Endothelial cell of umbilical vein (primary cell): Measurements from ENCODE around the gene UBE2E3.

ENCODE experiments used
- POLR2A ChIP-seq: IDR thresholded peaks from 2 replicates; pipeline ENCODE4 v1.6.1; 2012; ENCODE audit warnings: low read depth, mild to moderate bottlenecking, control low read depth, low read length
- TF ChIP-seq, protein P1 (sequence below), 2 donors: IDR thresholded peaks; 1 replicate in 1 of 2; 2 replicates in 1 of 2; pipeline ENCODE4 v1.5.1; 2011; ENCODE audit warnings: low read length in 2 of 2, mild to moderate bottlenecking in 2 of 2, moderate library complexity in 2 of 2, control low read depth in 1 of 2, inconsistent platforms in 1 of 2, low read depth in 1 of 2; ENCODE audit not compliant: insufficient read depth in 1 of 2; ENCODE audit errors: extremely low read depth in 1 of 2

GRCh38 chr2:180970016-180970415 is 10.4 kb upstream of the UBE2E3 start:
- TF ChIP-seq, protein P1, sequence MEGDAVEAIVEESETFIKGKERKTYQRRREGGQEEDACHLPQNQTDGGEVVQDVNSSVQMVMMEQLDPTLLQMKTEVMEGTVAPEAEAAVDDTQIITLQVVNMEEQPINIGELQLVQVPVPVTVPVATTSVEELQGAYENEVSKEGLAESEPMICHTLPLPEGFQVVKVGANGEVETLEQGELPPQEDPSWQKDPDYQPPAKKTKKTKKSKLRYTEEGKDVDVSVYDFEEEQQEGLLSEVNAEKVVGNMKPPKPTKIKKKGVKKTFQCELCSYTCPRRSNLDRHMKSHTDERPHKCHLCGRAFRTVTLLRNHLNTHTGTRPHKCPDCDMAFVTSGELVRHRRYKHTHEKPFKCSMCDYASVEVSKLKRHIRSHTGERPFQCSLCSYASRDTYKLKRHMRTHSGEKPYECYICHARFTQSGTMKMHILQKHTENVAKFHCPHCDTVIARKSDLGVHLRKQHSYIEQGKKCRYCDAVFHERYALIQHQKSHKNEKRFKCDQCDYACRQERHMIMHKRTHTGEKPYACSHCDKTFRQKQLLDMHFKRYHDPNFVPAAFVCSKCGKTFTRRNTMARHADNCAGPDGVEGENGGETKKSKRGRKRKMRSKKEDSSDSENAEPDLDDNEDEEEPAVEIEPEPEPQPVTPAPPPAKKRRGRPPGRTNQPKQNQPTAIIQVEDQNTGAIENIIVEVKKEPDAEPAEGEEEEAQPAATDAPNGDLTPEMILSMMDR (IDR thresholded peaks at IDR 0.05; ENCODE audit: extremely low read depth in 1 of 2, insufficient read depth in 1 of 2, low read depth in 1 of 2, low read length in 2 of 2), result no peak
- TF ChIP-seq POLR2A, result no peak
